K562 (cell line): ENCODE measurements around the gene GCA. TPM values are rescaled to one million over a fixed set of nuclear protein-coding genes. Genes with fewer than 3 reads are reported as not detected.

Source experiments
- ATAC-seq: fragments of 200-7000 bp; cut with Tn5 transposase; 3 replicates; pipeline ENCODE4 v1.9.1; 2020; ENCODE audit warnings: moderate library complexity
- BruUV-seq: library from RNA; stranded (reverse); fragments of 400-500 nt; replicated peaks from 2 replicates; lab custom pipeline; 2021; lab: Mats Ljungman, UMichigan
- CTCF ChIA-PET: fragments of 300-600 bp; formaldehyde crosslinking; extraction: SDS; loops from one replicate; lab custom pipeline; 2021; ENCODE audit warnings: low intra/inter-chr PET ratio; lab: Yijun Ruan, JAX
- POLR2A ChIA-PET: fragments of 300-600, 350-650 bp; sonication (Branson Sonifier 250); formaldehyde crosslinking; extraction: SDS; loops from one replicate; lab custom pipeline; 2021; ENCODE audit warnings: antibody characterized with exemption, inconsistent platforms; lab: Yijun Ruan, JAX
- DNase-seq, 4 experiments: peaks; one replicate each; pipeline versions ENCODE4 v3.0.0 to v3.0.0-alpha.2; 2011 to 2018; ENCODE audit warnings: low spot score in 3 of 4, mixed read lengths in 3 of 4; ENCODE audit errors: extremely low read depth in 1 of 4
- FAIRE-seq: peaks from 2 replicates; lab custom pipeline; 2011; peaks lifted over from hg19 to GRCh38; lab: Jason Lieb, UNC
- H2AFZ ChIP-seq: 2 replicates; pipeline ENCODE4 v1.6.0; 2011; ENCODE audit warnings: low read depth, low read length, control low read depth, inconsistent platforms
- H3K27ac ChIP-seq: fragments of 200-600 bp; 3 replicates; pipeline ENCODE4 v1.8.0; 2011; ENCODE audit warnings: low read depth, mild to moderate bottlenecking, control low read depth, inconsistent platforms, low read length, moderate library complexity, mixed read lengths; ENCODE audit errors: extremely low read depth
- H3K27me3 ChIP-seq, 2 experiments: fragments of 300-600 bp in 1 of 2; 2 replicates in 1 of 2; 3 replicates in 1 of 2; pipeline versions ENCODE4 v1.6.0 to v1.8.0; 2011; ENCODE audit warnings: inconsistent platforms in 2 of 2, low read length in 2 of 2, mild to moderate bottlenecking in 1 of 2, mixed read lengths in 1 of 2, moderate library complexity in 1 of 2; ENCODE audit not compliant: control insufficient read depth in 2 of 2, insufficient read depth in 2 of 2
- H3K36me3 ChIP-seq: fragments of 300-600 bp; 3 replicates; pipeline ENCODE4 v1.8.0; 2011; ENCODE audit warnings: mild to moderate bottlenecking, low read length, inconsistent platforms; ENCODE audit not compliant: control insufficient read depth, insufficient read depth
- H3K4me1 ChIP-seq, 2 experiments: fragments of 200-600 bp in 1 of 2; replicated peaks in 1 of 2; 2 replicates in 1 of 2; 3 replicates in 1 of 2; pipeline versions ENCODE4 v1.5.1 to v1.8.0; 2011; ENCODE audit warnings: inconsistent platforms in 2 of 2, low read length in 2 of 2, mild to moderate bottlenecking in 1 of 2, mixed read lengths in 1 of 2, moderate library complexity in 1 of 2; ENCODE audit not compliant: control insufficient read depth in 2 of 2, insufficient read depth in 2 of 2
- H3K4me2 ChIP-seq: 2 replicates; pipeline ENCODE4 v1.6.1; 2011; ENCODE audit warnings: low read length, control low read depth, inconsistent platforms, mixed read lengths; ENCODE audit not compliant: insufficient read depth
- H3K4me3 ChIP-seq: fragments of 200-600 bp; sonication (generic), shearing (Covaris generic); 2 replicates; pipeline ENCODE4 v1.5.1; 2016; ENCODE audit warnings: control low read depth, inconsistent platforms
- H3K79me2 ChIP-seq: fragments of 200-600 bp; 3 replicates; pipeline ENCODE4 v1.8.0; 2011; ENCODE audit warnings: low read length, inconsistent platforms; ENCODE audit not compliant: control insufficient read depth, insufficient read depth
- H3K9ac ChIP-seq, 2 experiments: 2 replicates each; pipeline versions ENCODE4 v1.6.0 to v1.6.1; 2011; ENCODE audit warnings: low read depth in 2 of 2, low read length in 2 of 2, control low read depth in 1 of 2, inconsistent platforms in 1 of 2, mild to moderate bottlenecking in 1 of 2, mixed read lengths in 1 of 2; ENCODE audit not compliant: insufficient read depth in 1 of 2
- H3K9me1 ChIP-seq: one replicate; pipeline ENCODE4 v1.6.0; 2011; ENCODE audit warnings: inconsistent platforms, mild to moderate bottlenecking, low read length, moderate library complexity; ENCODE audit not compliant: control insufficient read depth, insufficient read depth
- H3K9me3 ChIP-seq: replicated peaks from 2 replicates; pipeline ENCODE4 v1.5.1; 2011; ENCODE audit warnings: low read depth, low read length, inconsistent platforms; ENCODE audit not compliant: control insufficient read depth, insufficient read depth
- H4K20me1 ChIP-seq: replicated peaks from 2 replicates; pipeline ENCODE4 v1.6.1; 2011; ENCODE audit warnings: low read length, inconsistent platforms, mixed read lengths; ENCODE audit not compliant: control insufficient read depth, insufficient read depth
- CEBPG ChIP-seq, 3 experiments: fragments of 200-800 bp in 1 of 3; sonication (Bioruptor generic) in 1 of 3; sonication (generic) in 1 of 3; formaldehyde crosslinking in 1 of 3; IDR thresholded peaks in 2 of 3; conservative IDR thresholded peaks in 1 of 3; 2 replicates each; pipeline versions ENCODE4 v1.6.1 to v1.8.0; 2016 to 2022; ENCODE audit warnings: missing compliant biosample characterization in 2 of 3, missing genetic modification characterization in 2 of 3, mild to moderate bottlenecking in 1 of 3, missing genetic modification reagents in 1 of 3
- FOXK1 ChIP-seq: sonication (generic); formaldehyde crosslinking; IDR thresholded peaks from 2 replicates; pipeline ENCODE4 v1.8.0; 2022; ENCODE audit warnings: missing genetic modification reagents, mild to moderate bottlenecking, borderline replicate concordance
- GMEB1 ChIP-seq: fragments of 250-450 bp; sonication (Bioruptor Pico); IDR thresholded peaks from 2 replicates; pipeline ENCODE4 v1.4.0; 2020; ENCODE audit warnings: mild to moderate bottlenecking
- ILF3 ChIP-seq: fragments of 450-650 bp; IDR thresholded peaks from 2 replicates; pipeline ENCODE4 v1.6.1; 2018; ENCODE audit warnings: antibody characterized with exemption, mild to moderate bottlenecking, moderate library complexity, borderline replicate concordance
- ZNF507 ChIP-seq: conservative IDR thresholded peaks from 2 replicates; pipeline ENCODE4 v1.6.1; 2017; ENCODE audit warnings: missing genetic modification characterization, missing compliant biosample characterization
- WGBS: fragments of 100-300 bp; shearing (Covaris generic); methylation state at CpG from one replicate; pipeline ENCODE4 v1.1.6; 2016; ENCODE audit warnings: low coverage, mixed read lengths; ENCODE audit not compliant: insufficient coverage; ENCODE audit errors: missing lambda C conversion rate; 5-methylcytosine and 5-hydroxymethylcytosine counted together
- in situ Hi-C: fragments of 300-500 bp; cut with MboI; formaldehyde crosslinking; loops from 4 replicates; pipeline ENCODE4 v1.15.0; 2018; ENCODE audit warnings: inconsistent platforms, mixed read lengths
- intact Hi-C: fragments of 100-400 bp; cut with micrococcal nuclease; formaldehyde crosslinking; loops from 2 replicates; pipeline ENCODE4 v1.14.2; 2022
- polyA plus RNA-seq, 8 experiments: library from polyadenylated mRNA; depleted of rRNA in 4 of 8; stranded (reverse) in 5 of 8; unstranded in 3 of 8; fragments of >200 nt; fragmentation: Nextera tagmentation in 2 of 8; fragmentation: Illumina TruSeq in 1 of 8; extraction: Ambion mirVana in 2 of 8; extraction: Trizol in 1 of 8; gene quantifications; 2 replicates each; pipeline versions ENCODE4 v1.2.1 to v1.2.3, GENCODE V29; 2011 to 2014; ENCODE audit warnings: inconsistent platforms in 1 of 8, missing spikeins in 1 of 8
- total RNA-seq, 7 experiments: library from RNA; depleted of rRNA in 6 of 7; stranded (reverse); fragments of >200 nt in 6 of 7; fragmentation: Illumina TruSeq in 2 of 7; extraction: Trizol in 2 of 7; gene quantifications; 2 replicates each; pipeline versions ENCODE4 v1.2.1 to v1.2.3, GENCODE V29; 2011 to 2021; ENCODE audit warnings: low replicate concordance in 1 of 7

Gene GCA
- total and polyA plus RNA-seq, 9 of the 15 experiments (the other 6 are each of a cell fraction or from before 2014, with no cell fraction given): 0.24 to 0.79 (median 0.41) TPM; not detected in 1

GRCh38 chr2:162295009-162295408 is 48.9 kb upstream of the GCA start:
- in situ Hi-C loops: no loop called here
- 2% methylated on average over 2 of the region's 2 CpGs for WGBS
- Histone ChIP-seq H2AFZ (no peak overlapping the region), H3K9me3 (no peaks in the 10 kb centered on the region), H3K27me3 (no peaks in the 10 kb centered on the region), H3K9ac (no peak overlapping the region), H4K20me1 (no peaks in the 10 kb centered on the region), H3K27ac (no peak overlapping the region), H3K4me3 (no peak overlapping the region), H3K4me2 (no peak overlapping the region), H3K4me1 (no peaks in the 10 kb centered on the region), H3K36me3 (no peaks in the 10 kb centered on the region), H3K9me1 (no peaks in the 10 kb centered on the region), H3K79me2 (no peaks in the 10 kb centered on the region)
- ChIA-PET POLR2A (no interaction called here), CTCF (no interaction called here)
- DNase-seq (no peak), ATAC-seq (no peak), FAIRE-seq (no peak)
- BruUV-seq: no TSS peak
- TF ChIP-seq CEBPG (CRISPR knock-in tag; IDR thresholded peaks at IDR 0.05) (no peak), CEBPG (tag; conservative IDR thresholded peaks at IDR 0.05 in 1 of 2, IDR thresholded peaks at IDR 0.05 in 1 of 2) (peak in 1 of 2 experiments; percentile 24; a peak in 1 of 4 replicates), ZNF507 (tag) (0 out of 2 replicates have a peak, but pooled peaks have one; percentile 11), ILF3 (no peak), FOXK1 (CRISPR knock-in tag) (no peak), GMEB1 (no peak)
- intact Hi-C loops: loop anchor here (5.0 kb wide), 1 partner anchor 288 kb away; no protein-coding TSS in a partner anchor
